C4-2B (cell line): Measurements from ENCODE around the gene MITF.

Experiments used
- ZFX ChIP-seq: fragments of 450-650 bp; IDR thresholded peaks from 2 replicates; pipeline ENCODE4 v1.6.1; 2017
- TF ChIP-seq, protein P1 (sequence below): fragments of 450-650 bp; conservative IDR thresholded peaks from 2 replicates; pipeline ENCODE4 v1.5.1; 2017; ENCODE audit warnings: mild to moderate bottlenecking

DNA sequence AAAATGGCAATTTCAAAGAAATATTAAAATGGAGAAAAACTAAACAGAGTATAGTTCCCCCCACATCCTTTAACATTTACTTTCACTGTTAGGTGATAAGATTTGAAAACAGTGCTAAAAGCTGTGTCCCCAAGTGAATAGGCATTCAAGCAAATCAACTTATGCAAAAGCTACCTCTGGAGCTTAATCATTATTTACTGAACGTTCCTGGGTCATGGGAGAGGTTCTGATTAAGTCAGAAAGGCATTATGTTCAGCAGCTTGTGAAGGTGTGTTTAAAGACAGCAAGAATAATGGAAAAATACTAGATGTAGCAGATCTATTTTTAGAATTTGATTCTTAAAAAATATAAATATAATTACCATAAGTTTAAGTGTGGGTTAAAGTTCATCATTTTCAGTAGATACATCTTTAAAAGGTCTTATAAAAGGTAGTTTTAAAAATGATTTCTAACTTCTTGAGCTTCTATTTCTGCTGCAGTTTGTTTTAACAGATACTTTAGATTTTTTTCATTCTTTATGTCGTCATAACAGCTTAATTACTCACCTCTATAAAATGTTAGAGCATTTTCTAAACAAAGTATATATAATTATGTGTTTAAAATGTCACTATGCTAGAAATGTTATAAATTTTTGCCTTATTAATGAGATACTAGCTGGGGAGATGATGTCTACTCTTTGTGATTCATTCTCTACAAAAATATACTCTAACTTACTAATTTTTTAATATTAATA, 127.9 kb downstream of the MITF start:
- TF ChIP-seq, protein P1, sequence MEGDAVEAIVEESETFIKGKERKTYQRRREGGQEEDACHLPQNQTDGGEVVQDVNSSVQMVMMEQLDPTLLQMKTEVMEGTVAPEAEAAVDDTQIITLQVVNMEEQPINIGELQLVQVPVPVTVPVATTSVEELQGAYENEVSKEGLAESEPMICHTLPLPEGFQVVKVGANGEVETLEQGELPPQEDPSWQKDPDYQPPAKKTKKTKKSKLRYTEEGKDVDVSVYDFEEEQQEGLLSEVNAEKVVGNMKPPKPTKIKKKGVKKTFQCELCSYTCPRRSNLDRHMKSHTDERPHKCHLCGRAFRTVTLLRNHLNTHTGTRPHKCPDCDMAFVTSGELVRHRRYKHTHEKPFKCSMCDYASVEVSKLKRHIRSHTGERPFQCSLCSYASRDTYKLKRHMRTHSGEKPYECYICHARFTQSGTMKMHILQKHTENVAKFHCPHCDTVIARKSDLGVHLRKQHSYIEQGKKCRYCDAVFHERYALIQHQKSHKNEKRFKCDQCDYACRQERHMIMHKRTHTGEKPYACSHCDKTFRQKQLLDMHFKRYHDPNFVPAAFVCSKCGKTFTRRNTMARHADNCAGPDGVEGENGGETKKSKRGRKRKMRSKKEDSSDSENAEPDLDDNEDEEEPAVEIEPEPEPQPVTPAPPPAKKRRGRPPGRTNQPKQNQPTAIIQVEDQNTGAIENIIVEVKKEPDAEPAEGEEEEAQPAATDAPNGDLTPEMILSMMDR, result no peak
- no peak for TF ChIP-seq ZFX
